Medulla oblongata (tissue), 1 donor: ENCODE results near the gene ZNF77.
"Not testable (repeated sequence)": the region's sequence is repeated elsewhere in the genome, so short reads cannot be mapped to it uniquely, and the experiment has no call there.

ENCODE experiments used
- DNase-seq: peaks from one replicate; pipeline ENCODE4 v3.0.0-alpha.2; 2015; ENCODE audit errors: extremely low spot score

Gene ZNF77

GRCh38 chr19:2917275-2918184 lies 27.2 kb downstream of the ZNF77 start:
- DNase-seq, result no peak

GRCh38 chr19:2912306-2912705 lies 32.5 kb downstream of the ZNF77 start:
- DNase-seq, result no peak

GRCh38 chr19:2906631-2907195 lies 38.1 kb downstream of the ZNF77 start:
- DNase-seq, result no peak

- DNase-seq, result no peak
Observed at GRCh38 chr19:2905918-2906519, 38.8 kb downstream of the ZNF77 start.

GRCh38 chr19:2903326-2903725 lies 41.4 kb downstream of the ZNF77 start:
- not testable (repeated sequence) for DNase-seq

GRCh38 chr19:2902590-2903218 lies 42.1 kb downstream of the ZNF77 start:
- no peak for DNase-seq

- peak; percentile 99 for DNase-seq
Observed at GRCh38 chr19:2900296-2901252, 44.2 kb downstream of the ZNF77 start, which contains the start of gene ZNF57. Gene ZNF57, plus strand, starts transcription at chr19:2900928. Its CDS starts 118 bp downstream, at chr19:2901046.

DNA sequence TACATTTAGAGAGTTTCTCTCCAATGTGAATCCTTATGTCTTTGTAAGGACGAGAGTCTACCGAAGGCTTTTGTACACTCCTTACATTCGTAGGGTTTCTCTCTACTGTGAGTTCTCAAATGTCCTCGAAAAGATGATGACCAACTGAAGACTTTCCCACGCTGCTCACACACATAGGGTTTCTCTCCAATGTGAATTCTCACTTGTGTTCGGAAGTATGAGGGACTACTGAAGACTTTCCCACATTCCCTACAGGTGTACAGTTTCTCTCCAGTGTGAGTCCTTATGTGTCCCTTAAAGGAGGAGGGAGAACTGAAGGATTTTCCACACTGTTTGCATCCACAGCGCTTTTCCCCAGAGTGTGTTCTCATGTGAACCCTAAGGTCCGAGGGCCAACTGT lies 48.1 kb downstream of the ZNF77 start:
- DNase-seq, result no peak

DNA sequence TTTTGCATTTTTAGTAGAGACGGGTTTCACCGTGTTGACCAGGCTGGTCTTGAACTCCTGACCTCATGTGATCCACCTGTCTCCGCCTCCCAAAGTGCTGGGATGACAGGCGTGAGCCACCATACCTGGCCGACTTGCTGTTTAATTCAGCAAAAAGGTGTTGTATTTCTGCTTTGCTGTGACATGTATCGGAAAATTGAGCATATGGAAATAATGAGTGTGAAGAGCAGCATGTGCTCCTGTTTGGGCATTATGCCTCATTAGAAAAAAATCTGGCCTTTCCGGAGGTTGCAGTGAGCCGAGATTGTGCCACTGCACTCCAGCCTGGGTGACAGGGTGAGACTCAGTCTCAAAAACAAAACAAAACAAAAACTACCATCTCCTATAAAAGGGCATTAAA lies 54.2 kb downstream of the ZNF77 start:
- not testable (repeated sequence) for DNase-seq

DNA sequence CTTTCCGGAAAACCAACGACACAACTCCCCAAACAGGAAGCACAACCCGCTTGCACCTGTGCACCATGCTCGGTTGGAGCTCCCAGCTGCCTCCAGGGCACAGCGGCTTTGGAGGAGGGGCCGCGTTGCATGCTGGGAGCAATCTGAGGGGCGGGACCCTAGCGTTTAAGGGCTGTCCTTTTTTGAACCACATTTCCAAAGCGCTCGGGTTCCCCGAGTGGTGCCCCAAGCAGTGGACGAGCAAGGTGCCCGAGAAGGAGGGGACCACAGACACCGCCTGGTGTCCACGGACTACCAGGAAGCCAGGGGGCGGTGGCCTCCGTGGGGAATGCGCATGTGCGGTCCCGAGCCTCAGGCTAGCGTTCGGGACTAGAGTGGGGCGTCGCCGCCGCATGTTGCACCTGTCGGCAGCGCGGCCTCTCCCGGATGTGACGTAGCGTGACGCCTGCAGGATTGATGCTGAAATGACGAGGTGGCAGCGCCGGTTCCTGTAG lies 56.0 kb downstream of the ZNF77 start:
- no peak for DNase-seq

DNA sequence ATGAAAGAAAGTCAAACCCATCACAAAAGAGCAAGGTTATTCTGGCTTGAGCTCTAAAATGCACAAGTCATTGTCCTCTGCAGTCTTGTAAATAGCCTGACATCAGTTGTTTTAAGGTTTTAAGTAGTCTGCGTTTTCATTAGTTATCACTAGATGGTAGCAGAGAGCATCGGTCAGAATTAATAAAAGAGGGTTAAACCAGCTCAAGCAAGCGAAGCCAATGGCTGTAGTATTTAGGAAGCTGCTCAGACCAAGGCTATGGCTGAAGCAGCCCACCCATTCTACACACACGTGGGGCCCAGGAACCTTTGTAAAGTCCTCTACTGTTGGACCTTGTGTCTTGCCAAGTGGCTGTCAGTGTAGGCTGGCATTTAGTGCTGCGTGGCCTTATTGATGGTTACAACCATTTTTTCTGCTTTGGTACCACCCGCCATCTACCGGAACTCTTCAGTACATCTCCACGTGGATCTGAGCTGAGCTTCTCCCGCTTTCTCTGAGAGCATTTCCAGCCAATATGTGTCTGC lies 57.3 kb downstream of the ZNF77 start:
- DNase-seq, result peak; percentile 89

- DNase-seq, result no peak
Observed at GRCh38 chr19:2885736-2886135, 59.0 kb downstream of the ZNF77 start.

GRCh38 chr19:2883686-2884439 lies 60.9 kb downstream of the ZNF77 start:
- DNase-seq, result no peak
